ENCODE measurements around the gene DNASE1L1.

DNASE1L1 gene

GRCh38 chrX:154436374-154436982 lies 27.4 kb upstream of the DNASE1L1 start:
- no peak for DNase-seq (ENCODE audit: low read depth in 2 of 2)

DNA sequence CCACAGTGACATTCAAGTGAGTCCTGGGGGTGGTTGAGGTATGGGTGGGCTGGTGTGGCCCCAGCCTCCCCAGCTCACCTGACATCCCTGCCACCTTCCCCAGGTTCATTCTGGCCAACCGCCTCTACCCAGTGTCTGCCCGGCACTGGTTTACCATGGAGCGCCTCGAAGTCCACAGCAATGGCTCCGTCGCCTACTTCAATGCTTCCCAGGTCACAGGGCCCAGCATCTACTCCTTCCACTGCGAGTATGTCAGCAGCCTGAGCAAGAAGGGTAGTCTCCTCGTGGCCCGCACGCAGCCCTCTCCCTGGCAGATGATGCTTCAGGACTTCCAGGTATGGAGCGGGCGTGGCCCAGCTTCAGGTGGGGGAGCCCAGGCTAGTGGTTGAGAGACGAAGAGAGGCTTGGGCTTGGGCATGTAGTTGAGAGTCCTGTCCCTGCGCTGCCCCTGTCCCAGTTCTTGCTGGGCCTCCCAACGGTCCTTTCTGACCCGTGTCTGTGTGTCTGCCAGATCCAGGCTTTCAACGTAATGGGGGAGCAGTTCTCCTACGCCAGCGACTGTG lies 26.2 kb upstream of the DNASE1L1 start:
- no peak for DNase-seq (ENCODE audit: low read depth in 2 of 2)

DNA sequence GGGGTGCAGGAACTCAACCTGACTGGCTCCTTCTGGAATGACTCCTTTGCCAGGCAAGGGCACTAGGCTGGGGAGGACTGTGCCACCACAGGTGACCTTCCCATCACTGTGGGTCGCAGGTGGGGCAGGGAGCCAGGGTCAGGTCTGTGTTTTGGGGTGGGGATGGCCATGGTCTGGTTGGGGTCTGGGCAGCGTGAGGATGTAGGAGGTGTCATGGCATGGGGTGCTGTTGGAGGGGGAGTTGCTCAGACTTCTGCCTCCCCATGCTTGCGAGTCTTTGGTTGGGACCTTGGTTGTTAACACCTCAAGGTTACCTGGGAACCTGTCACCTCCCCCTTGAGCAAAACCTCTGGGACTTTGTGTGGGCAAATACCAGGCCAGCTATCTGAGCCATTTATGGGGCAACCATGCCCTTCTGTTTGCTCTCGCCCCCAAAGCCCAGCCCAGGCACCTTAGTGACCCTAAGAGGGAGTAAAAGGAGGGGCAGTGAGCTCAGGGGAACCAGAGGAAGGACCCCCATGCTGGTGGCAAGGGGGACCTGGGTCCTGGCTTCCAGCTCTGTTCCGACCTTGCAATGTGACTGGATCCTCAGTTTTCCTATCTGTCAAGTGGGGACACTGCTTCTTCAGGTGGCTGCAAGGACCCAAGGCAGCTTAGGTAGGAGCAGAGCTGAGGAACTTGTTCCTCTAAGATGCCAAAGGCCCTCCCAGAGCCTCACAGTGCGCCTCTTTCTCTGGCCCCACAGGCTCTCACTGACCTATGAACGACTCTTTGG lies 25.5 kb upstream of the DNASE1L1 start:
- DNase-seq (ENCODE audit: low read depth in 2 of 2), result no peak

- DNase-seq (ENCODE audit: low read depth in 2 of 2), result no peak
Measured at GRCh38 chrX:154433605-154434004, 24.6 kb upstream of the DNASE1L1 start.

- no peak for DNase-seq (ENCODE audit: low read depth in 2 of 2)
Measured at GRCh38 chrX:154432210-154432609, 23.2 kb upstream of the DNASE1L1 start.

DNA sequence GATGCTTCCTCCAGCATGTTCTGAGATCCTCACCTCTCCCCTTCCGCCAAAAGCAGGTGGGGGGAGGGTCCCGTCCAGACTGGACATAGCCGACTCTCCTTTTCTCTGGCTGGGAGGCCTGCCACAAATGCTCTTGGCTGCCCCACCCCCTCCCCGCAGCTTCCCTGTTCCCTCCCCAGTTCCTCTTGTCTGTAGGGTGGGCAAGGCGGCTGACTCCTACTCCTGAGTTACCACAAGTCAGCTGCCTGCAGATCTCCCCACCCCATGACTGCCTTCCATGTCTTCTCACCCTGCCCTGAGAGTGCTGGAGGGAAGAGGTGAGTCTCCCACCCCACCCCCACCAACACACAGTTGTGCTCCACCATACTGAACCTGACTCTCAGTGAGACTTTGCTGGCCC lies 22.3 kb upstream of the DNASE1L1 start:
- DNase-seq (ENCODE audit: low read depth in 2 of 2), result no peak

GRCh38 chrX:154430916-154431315 lies 21.9 kb upstream of the DNASE1L1 start:
- DNase-seq (ENCODE audit: low read depth in 2 of 2), result no peak

- DNase-seq (ENCODE audit: low read depth in 2 of 2), result no peak
Measured at GRCh38 chrX:154430479-154430878, 21.4 kb upstream of the DNASE1L1 start.

DNA sequence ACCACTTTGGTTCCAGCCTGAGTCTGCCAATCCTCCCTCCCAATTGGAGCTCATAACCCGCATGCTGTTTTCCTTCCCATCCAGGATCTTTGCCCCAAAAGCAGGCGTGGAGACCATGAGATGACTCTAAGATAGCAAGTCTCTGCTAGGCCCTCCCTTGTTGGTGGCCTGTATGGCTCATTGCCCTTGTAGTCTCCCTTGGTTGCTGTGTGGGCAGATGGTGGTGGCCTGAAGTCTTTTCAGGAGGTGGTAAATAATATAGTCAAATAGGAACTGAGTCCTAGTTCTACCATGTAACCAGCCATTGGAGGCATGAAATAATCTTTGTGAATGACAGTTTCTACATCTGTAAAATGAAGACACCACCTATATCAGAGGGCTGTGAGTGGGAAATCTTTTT lies 20.7 kb upstream of the DNASE1L1 start:
- no peak for DNase-seq (ENCODE audit: low read depth in 2 of 2)

GRCh38 chrX:154428176-154429171 lies 19.4 kb upstream of the DNASE1L1 start, which contains the start of gene ATP6AP1:
ATP6AP1 (plus strand) TSS chrX:154428677; CDS start chrX:154428693, 16 bp downstream.
- DNase-seq (ENCODE audit: low read depth in 2 of 2), result peak; percentile 66 to 71

DNA sequence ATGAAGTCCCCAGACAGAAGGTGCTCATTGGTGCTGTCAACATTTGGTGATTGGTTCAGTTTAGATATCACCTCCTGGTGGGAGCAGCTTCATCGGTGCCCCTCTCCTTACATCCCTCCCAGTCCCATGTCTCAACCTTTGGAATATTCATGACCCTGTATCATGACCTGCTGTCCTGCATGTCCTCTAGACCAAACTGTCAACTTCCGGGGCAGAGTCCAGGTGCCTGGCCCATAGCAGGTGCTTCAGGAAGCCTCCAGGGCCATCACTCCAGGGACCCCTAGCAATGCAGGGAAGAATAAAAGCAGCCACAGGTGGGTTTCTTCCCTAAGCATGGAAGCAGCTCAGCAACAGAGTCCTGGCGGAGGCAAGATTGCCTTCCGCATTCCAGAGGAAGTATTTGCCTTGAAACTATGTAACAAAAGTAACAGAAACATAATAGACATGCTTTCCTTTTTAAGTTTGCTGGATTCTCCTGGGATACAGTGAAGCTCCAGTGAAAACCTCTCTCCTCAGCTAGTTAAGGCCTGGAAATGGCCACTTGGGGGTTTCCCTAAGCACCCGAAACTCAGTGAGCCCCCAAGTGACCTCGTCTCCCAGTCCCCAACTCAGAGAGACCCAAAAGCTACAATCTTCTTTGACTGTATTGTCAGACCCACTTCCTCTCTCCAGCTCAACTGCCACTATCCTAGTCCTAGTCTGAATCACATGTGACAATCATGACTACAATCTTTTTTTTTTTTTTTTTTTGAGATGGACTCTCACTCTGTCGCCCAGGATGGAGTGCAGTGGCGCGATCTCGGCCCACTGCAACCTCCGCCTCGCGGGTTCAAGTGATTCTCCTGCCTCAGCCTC lies 18.1 kb upstream of the DNASE1L1 start:
- no peak for DNase-seq (ENCODE audit: low read depth in 2 of 2)

GRCh38 chrX:154420402-154420756 lies 11.3 kb upstream of the DNASE1L1 start:
- DNase-seq (ENCODE audit: low read depth in 2 of 2), result no peak

GRCh38 chrX:154419688-154420401 lies 10.8 kb upstream of the DNASE1L1 start:
- no peak for DNase-seq (ENCODE audit: low read depth in 2 of 2)

DNA sequence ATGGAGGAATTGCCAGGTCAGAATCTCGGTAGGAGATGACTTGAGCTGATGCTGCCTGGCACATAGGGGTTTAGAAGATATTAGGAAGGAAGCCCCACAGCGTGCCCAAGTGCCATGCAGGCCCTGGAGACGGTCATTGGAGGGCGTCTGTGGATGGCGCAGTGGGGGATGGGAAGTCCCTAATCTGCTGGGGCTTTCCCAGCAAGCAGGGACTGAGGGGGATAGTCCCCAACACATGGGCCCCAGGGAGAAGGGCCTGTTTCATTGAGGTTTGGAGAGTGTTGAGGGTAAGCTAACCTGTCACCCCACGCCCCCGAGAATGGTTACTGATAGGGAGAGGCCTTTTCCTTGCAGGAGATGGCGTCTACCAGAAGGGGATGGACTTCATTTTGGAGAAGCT lies 10.1 kb upstream of the DNASE1L1 start:
- no peak for DNase-seq (ENCODE audit: low read depth in 2 of 2)

- DNase-seq (ENCODE audit: low read depth in 2 of 2), result no peak
Measured at GRCh38 chrX:154417157-154417556, 8.1 kb upstream of the DNASE1L1 start.

- no peak for DNase-seq (ENCODE audit: low read depth in 2 of 2)
Measured at GRCh38 chrX:154413142-154413541, 4.1 kb upstream of the DNASE1L1 start.

DNA sequence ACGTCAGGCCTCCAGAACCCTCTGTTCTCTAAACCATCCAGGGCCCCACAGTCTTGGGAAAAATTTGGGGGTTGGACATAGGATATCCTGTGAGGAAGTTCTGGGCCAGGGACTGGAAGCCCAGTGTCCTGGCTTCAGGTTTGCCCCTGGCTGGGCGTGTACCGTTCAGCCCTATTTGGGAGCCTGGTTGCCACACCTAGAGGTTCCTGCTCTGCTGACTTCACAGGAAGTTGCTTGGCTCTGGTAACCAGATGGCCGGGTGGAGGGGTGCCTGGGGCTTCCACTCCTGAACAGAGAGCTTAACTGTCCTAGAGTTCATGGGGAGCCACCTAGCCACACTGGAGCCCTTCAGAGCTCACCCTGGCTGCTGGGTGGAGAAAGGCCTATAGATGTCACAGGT lies 3.4 kb upstream of the DNASE1L1 start:
- DNase-seq (ENCODE audit: low read depth in 2 of 2), result no peak

DNA sequence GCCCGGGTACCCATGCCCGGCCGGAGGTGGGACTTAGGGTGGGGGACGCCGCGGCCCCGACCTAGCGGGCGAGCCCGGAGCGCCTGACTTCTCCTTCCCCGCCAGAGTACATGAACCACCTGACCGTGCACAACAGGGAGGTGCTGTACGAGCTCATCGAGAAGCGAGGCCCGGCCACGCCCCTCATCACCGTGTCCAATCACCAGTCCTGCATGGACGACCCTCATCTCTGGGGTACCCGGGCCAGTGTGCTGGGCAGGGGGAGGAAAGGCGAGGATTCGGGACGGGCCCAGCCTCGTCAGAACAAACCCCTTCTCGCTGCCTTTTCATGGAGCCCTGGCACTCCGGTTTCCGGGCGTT lies 2.9 kb upstream of the DNASE1L1 start:
- DNase-seq (ENCODE audit: low read depth in 2 of 2), result peak in 1 of 2 donors; percentile 18

DNA sequence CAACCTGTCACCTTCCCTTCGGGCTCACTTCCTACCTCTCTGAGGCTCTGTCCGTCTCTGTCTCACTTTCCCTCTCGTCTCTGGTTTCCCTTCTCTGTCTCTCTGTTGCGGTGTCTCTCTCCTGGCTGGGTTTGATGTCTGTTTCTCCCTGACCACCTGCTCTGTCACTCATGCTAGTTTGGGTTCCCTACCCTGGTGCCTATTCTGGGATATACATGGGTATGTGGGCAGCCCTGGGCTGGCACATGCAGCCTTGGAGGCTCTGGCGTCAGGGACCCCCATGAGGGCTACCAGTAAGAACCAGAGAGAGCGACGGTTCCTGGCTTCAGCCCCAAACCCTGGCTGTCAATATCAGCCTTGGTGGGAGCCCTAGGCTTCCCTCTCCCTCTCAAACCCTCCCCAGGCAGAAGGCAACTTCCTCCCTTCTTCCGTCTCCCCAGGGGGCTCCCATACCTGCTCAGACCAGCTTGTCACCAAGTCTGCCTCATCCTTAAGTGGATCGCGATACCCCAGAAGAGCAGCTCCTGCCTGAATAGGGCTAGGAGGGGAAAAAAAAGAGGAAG lies 314 bp downstream of the DNASE1L1 start:
- no peak for DNase-seq (ENCODE audit: low read depth in 2 of 2)

DNA sequence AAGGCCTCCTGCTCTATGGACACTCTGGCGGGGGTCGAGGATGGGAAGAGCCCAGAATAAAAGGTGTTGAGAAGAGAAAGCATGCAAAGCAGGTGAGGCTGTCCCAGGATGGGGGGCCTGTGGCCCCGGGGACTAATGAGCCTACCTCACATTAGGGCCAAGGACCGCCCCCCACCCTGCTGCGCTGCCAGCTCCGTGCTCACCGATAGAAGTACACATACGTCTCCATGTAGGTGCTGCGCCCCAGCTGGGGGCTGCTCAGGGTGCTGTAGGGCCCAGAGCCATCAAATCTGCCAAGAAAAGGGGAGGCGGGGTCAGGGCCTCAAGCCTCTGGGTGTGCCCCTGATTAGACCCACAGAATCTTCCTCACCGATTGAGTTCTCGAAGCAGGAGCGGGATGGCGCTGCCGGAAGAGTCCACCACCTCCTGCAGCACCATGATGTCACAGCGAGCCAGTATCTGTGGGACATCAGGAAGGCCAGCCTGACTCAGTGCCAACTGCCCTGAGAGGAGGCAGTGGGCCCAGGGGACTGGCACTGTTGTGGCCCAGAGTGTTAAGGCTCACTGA lies 4.3 kb downstream of the DNASE1L1 start:
- no peak for DNase-seq (ENCODE audit: low read depth in 2 of 2)

All from stimulated activated CD8-positive, alpha-beta memory T cell treated with anti-CD3 and anti-CD28 coated beads, Interleukin-7, amount 100 ng/mL, for 1 hour (primary cell).